Thyroid gland (tissue), 4 donors: Measurements from ENCODE around the gene MGAT5.

Experiments
- CTCF ChIP-seq, 6 experiments: fragments of 200-600 bp in 3 of 6; fragments of 450-650 bp in 3 of 6; sonication (generic) in 3 of 6; IDR thresholded peaks; one replicate each; pipeline ENCODE4 v1.5.1; 2016 to 2019; ENCODE audit warnings: antibody characterized with exemption in 6 of 6, mild to moderate bottlenecking in 2 of 6, inconsistent platforms in 1 of 6, moderate library complexity in 1 of 6
- POLR2A ChIP-seq, 2 donors: fragments of 450-650 bp; IDR thresholded peaks; one replicate each; pipeline ENCODE4 v1.6.1; 2017; ENCODE audit warnings: antibody characterized with exemption in 2 of 2, mild to moderate bottlenecking in 2 of 2, moderate library complexity in 1 of 2

- TF ChIP-seq CTCF (IDR thresholded peaks at IDR 0.05) (no peak), POLR2A (IDR thresholded peaks at IDR 0.05) (no peak)
Measured at GRCh38 chr2:134272806-134273205, 18.9 kb downstream of the MGAT5 start.
